ENCODE data around the gene HIP1R. TPM values are rescaled to one million over a fixed set of nuclear protein-coding genes. Genes with fewer than 3 reads are reported as not detected.

Gene HIP1R
- total and polyA plus RNA-seq, 2 of the 13 experiments (the other 11 are each of a cell fraction or from before 2014, with no cell fraction given): 18.4 to 25.5 TPM

GRCh38 chr12:122888232-122888752 lies 53.0 kb downstream of the HIP1R start (continued):
- TF ChIP-seq HNRNPLL (IDR thresholded peaks at IDR 0.05; ENCODE audit: low read depth, low read length, poor library complexity, severe bottlenecking): no peak
- TF ChIP-seq TEAD3 (CRISPR knock-in tag; optimal IDR thresholded peaks at IDR 0.05; ENCODE audit: borderline replicate concordance): peak; percentile 51
- peak; percentile 71 for TF ChIP-seq RFX1 (IDR thresholded peaks at IDR 0.05)
- no peak for TF ChIP-seq ZNF441 (CRISPR knock-in tag; IDR thresholded peaks at IDR 0.05; ENCODE audit: borderline replicate concordance)
- TF ChIP-seq PATZ1 (CRISPR knock-in tag; IDR thresholded peaks at IDR 0.05): no peak
- no peak for TF ChIP-seq ZNF75D (CRISPR knock-in tag; IDR thresholded peaks at IDR 0.05; ENCODE audit: borderline replicate concordance)
- no peak for TF ChIP-seq FOSL2 (CRISPR knock-in tag; IDR thresholded peaks at IDR 0.05)
- TF ChIP-seq ZNF160 (CRISPR knock-in tag; IDR thresholded peaks at IDR 0.05): no peak
- no peak for TF ChIP-seq PHF5A (CRISPR knock-in tag; IDR thresholded peaks at IDR 0.05; ENCODE audit: low read depth, unreplicated experiment)
- TF ChIP-seq ZBTB7A (CRISPR knock-in tag; IDR thresholded peaks at IDR 0.05): no peak
- no peak for TF ChIP-seq ZNF124 (CRISPR knock-in tag; IDR thresholded peaks at IDR 0.05)
- peak; percentile 37; the same call in 1 of the 2 replicates for TF ChIP-seq CEBPB (IDR thresholded peaks at IDR 0.05; ENCODE audit: borderline replicate concordance, low read depth, low read length)
- TF ChIP-seq NONO (IDR thresholded peaks at IDR 0.05): no peak
- no peak for TF ChIP-seq NONO (CRISPR knock-in tag; conservative IDR thresholded peaks at IDR 0.05)
- TF ChIP-seq POGK (CRISPR knock-in tag; conservative IDR thresholded peaks at IDR 0.05): no peak
- TF ChIP-seq ZNF746 (CRISPR knock-in tag; IDR thresholded peaks at IDR 0.05): no peak
- no peak for TF ChIP-seq RAD51 (IDR thresholded peaks at IDR 0.05; ENCODE audit: borderline replicate concordance)
- peak; percentile 31 for TF ChIP-seq ASH2L (IDR thresholded peaks at IDR 0.05; ENCODE audit: insufficient read length, low read depth, low read length)
- no peak for TF ChIP-seq ZNF512 (CRISPR knock-in tag; IDR thresholded peaks at IDR 0.05)
- no peak for TF ChIP-seq GPN1 (CRISPR knock-in tag; IDR thresholded peaks at IDR 0.05; ENCODE audit: borderline replicate concordance)
- no peak for TF ChIP-seq GABPA (IDR thresholded peaks at IDR 0.05; ENCODE audit: low read depth, low read length)
- TF ChIP-seq GABPA (CRISPR knock-in tag; IDR thresholded peaks at IDR 0.05; ENCODE audit: low read depth): 0 out of 2 replicates have a peak, but pooled peaks have one; percentile 23
- TF ChIP-seq, protein P1, sequence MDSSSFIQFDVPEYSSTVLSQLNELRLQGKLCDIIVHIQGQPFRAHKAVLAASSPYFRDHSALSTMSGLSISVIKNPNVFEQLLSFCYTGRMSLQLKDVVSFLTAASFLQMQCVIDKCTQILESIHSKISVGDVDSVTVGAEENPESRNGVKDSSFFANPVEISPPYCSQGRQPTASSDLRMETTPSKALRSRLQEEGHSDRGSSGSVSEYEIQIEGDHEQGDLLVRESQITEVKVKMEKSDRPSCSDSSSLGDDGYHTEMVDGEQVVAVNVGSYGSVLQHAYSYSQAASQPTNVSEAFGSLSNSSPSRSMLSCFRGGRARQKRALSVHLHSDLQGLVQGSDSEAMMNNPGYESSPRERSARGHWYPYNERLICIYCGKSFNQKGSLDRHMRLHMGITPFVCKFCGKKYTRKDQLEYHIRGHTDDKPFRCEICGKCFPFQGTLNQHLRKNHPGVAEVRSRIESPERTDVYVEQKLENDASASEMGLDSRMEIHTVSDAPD (CRISPR knock-in tag; IDR thresholded peaks at IDR 0.05): no peak
- TF ChIP-seq, protein P2, sequence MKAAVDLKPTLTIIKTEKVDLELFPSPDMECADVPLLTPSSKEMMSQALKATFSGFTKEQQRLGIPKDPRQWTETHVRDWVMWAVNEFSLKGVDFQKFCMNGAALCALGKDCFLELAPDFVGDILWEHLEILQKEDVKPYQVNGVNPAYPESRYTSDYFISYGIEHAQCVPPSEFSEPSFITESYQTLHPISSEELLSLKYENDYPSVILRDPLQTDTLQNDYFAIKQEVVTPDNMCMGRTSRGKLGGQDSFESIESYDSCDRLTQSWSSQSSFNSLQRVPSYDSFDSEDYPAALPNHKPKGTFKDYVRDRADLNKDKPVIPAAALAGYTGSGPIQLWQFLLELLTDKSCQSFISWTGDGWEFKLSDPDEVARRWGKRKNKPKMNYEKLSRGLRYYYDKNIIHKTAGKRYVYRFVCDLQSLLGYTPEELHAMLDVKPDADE (CRISPR knock-in tag; IDR thresholded peaks at IDR 0.05): no peak

Data from HepG2 (cell line).